SHP77 (cell line): ENCODE results near the gene WDR49.
A peak's percentile ranks its signal among the peaks of the same experiment; 100 is the strongest.

Experiments used
- DNase-seq, 2 experiments: peaks; one replicate each; lab custom pipeline; 2025; lab: John Stamatoyannopoulos, UW

Gene WDR49

GRCh38 chr3:167653760-167654159 lies at the start of gene WDR49:
Gene WDR49 (minus strand): TSS chr3:167653942. CDS start chr3:167653425, 517 bp downstream.
- no peak for DNase-seq

GRCh38 chr3:167700926-167701325 lies 47.2 kb upstream of the WDR49 start:
- DNase-seq, result no peak

GRCh38 chr3:167700046-167700445 lies 46.3 kb upstream of the WDR49 start:
- no peak for DNase-seq

GRCh38 chr3:167694121-167694520 lies 40.4 kb upstream of the WDR49 start:
- DNase-seq, result no peak

GRCh38 chr3:167691366-167691765 lies 37.6 kb upstream of the WDR49 start:
- DNase-seq, result no peak

- DNase-seq, result peak; percentile 49 to 57
Measured at GRCh38 chr3:167684388-167684993, 30.7 kb upstream of the WDR49 start.

- no peak for DNase-seq
Measured at GRCh38 chr3:167679526-167679925, 25.8 kb upstream of the WDR49 start.

- no peak for DNase-seq
Measured at GRCh38 chr3:167675848-167676247, 22.1 kb upstream of the WDR49 start.

GRCh38 chr3:167673221-167673620 lies 19.5 kb upstream of the WDR49 start:
- no peak for DNase-seq

- DNase-seq, result no peak
Measured at GRCh38 chr3:167671878-167672427, 18.2 kb upstream of the WDR49 start.

GRCh38 chr3:167669699-167670098 lies 16.0 kb upstream of the WDR49 start:
- DNase-seq, result no peak

GRCh38 chr3:167668651-167669050 lies 14.9 kb upstream of the WDR49 start:
- DNase-seq, result no peak

GRCh38 chr3:167666563-167666962 lies 12.8 kb upstream of the WDR49 start:
- no peak for DNase-seq

- DNase-seq, result no peak
Measured at GRCh38 chr3:167662919-167663400, 9.2 kb upstream of the WDR49 start.

- DNase-seq, result no peak
Measured at GRCh38 chr3:167657684-167658225, 4.0 kb upstream of the WDR49 start.

GRCh38 chr3:167656821-167657220 lies 3.1 kb upstream of the WDR49 start:
- no peak for DNase-seq

- no peak for DNase-seq
Measured at GRCh38 chr3:167653155-167653554, 587 bp downstream of the WDR49 start.

- DNase-seq, result no peak
Measured at GRCh38 chr3:167651826-167652225, 1.9 kb downstream of the WDR49 start.

- no peak for DNase-seq
Measured at GRCh38 chr3:167650459-167650858, 3.3 kb downstream of the WDR49 start.

- DNase-seq, result no peak
Measured at GRCh38 chr3:167649746-167650145, 4.0 kb downstream of the WDR49 start.

GRCh38 chr3:167644611-167645010 lies 9.1 kb downstream of the WDR49 start:
- DNase-seq, result no peak

- DNase-seq, result no peak
Measured at GRCh38 chr3:167631471-167631870, 22.3 kb downstream of the WDR49 start.

GRCh38 chr3:167626490-167626889 lies 27.3 kb downstream of the WDR49 start:
- DNase-seq, result no peak

- no peak for DNase-seq
Measured at GRCh38 chr3:167615030-167615429, 38.7 kb downstream of the WDR49 start.
